Hematopoietic multipotent progenitor cell treated with erythropoietin and hydrocortisone succinate and interleukin-3 and kit ligand, for 8 days (in vitro differentiated cells): ENCODE results near the gene HNF4A.

Source experiments
- DNase-seq: peaks from one replicate; pipeline ENCODE4 v3.0.0-alpha.2; 2015

Gene HNF4A

DNA sequence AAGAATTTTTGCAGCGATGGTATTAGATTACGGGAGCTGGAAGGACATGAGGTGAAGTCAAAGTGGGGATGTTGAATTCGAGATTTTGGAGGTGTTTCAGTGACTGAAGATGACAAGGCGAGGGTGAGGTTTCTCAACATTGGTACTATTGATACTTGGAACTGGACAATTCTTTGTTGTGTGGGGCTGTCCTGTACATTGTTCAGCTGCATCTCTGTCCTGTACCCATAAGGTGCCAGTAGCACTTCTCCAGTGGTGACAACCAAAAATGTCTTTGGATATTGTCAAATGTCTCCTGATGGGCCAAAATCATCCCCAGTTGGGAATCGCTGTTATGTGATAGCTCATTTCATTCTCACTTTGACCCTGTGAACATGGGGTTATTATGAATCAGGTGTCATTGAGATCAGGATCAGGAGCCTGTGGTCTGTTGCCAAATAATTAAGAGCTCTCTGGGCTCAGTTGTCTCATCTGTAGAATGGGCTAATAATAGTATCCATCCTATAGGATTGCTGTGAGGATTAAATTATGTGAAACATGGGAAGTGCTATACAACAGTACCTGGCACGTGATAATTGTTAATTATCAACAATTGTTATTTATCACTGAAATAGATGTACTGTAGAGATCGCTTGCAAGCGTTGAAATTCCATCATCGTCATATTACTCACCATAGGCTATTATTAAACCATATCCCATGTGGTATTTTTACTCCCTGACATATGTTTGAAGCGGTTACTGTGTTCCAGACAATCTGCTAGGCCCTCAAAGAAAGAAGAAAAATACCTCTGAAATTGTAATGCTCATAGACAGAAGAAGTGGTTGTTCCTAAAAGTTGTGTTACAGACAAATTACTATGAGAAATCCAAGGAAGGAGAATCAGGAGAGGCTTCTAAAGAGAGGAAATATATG is 71.6 kb downstream of the HNF4A start:
- no peak for DNase-seq

DNA sequence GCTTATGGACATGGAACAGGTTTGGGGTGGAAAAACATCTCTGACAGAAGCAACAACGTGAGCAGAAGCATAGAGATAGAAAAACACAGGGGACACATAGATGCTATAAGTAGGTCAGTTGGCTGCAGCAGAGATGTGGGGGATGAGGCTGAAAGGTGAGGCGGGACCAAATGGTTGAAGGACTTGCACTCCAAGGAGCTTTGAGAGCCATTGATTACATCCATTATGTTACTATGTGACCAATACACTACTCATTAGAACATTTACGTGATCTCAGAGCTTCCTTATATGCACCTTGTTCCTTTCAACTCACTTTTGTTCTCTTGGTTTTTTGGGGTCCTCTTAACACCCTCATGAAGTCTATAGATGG is 72.3 kb downstream of the HNF4A start:
- DNase-seq, result no peak

GRCh38 chr20:44428174-44429016 is 72.9 kb downstream of the HNF4A start:
- no peak for DNase-seq

DNA sequence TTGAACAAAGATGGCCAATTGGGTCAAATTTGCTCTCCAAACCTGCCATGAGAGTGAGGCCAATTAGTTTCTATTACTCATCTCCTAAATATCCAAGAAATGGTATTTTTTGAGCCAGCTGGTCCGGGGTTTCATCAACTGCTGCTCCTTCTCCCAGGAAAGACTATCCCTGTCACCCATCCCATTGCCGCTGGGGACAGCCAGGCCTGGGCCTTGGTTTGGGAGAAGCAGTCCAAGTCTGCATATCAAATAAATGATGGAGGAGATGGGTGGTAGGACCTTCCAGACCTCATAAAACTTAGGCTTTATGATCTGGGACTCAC is 73.5 kb downstream of the HNF4A start:
- DNase-seq, result no peak

GRCh38 chr20:44429419-44430269 is 74.1 kb downstream of the HNF4A start:
- DNase-seq, result no peak

DNA sequence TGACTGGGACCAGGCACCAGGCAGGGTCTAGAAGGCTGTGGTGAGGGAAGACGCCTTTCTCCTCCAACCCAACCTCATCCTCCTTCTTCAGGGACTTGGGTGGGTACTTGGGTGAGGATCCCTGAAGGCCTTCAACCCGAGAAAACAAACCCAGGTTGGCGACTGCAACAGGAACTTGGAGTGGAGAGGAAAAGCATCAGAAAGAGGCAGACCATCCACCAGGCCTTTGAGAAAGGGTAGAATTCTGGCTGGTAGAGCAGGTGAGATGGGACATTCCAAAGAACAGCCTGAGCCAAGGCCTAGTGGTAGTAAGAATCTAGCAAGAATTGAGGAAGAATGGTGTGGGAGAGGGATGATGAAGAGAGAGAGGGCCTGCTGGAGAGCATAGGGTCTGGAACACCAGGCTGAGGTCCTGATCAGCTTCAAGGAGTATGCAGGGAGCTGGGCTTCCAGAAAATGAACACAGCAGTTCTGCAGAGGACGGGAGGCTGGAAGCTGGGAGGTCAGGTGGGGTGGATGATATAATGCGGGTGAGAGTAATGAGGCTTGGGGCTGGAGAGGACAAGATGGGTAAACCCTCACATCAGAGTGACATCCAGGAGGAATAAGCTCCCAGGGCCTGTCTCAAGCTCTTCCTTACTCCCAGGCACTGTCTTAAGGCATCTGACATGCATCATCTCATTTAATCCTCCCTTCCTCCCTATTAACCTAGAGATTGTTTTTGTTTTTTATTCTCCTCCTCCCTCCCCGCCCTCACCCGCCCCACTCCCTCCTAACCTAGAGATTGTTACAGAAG is 75.0 kb downstream of the HNF4A start:
- DNase-seq, result no peak

DNA sequence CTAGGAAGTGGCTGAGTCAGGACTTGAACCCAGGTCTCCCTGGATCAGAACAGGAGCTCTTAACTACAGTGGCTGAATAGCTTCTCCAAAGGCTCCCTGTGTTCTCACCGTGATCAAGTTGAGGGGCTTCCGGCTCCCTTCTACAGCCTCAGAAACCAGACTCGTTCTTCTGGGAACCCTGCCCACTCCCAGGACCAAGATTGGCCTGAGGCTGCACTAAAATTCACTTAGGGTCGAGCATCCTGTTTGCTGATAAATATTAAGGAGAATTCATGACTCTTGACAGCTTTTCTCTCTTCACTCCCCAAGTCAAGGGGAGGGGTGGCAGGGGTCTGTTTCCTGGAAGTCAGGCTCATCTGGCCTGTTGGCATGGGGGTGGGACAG is 75.6 kb downstream of the HNF4A start:
- DNase-seq, result no peak

- no peak for DNase-seq
Measured at GRCh38 chr20:44431502-44432234, 76.2 kb downstream of the HNF4A start.

DNA sequence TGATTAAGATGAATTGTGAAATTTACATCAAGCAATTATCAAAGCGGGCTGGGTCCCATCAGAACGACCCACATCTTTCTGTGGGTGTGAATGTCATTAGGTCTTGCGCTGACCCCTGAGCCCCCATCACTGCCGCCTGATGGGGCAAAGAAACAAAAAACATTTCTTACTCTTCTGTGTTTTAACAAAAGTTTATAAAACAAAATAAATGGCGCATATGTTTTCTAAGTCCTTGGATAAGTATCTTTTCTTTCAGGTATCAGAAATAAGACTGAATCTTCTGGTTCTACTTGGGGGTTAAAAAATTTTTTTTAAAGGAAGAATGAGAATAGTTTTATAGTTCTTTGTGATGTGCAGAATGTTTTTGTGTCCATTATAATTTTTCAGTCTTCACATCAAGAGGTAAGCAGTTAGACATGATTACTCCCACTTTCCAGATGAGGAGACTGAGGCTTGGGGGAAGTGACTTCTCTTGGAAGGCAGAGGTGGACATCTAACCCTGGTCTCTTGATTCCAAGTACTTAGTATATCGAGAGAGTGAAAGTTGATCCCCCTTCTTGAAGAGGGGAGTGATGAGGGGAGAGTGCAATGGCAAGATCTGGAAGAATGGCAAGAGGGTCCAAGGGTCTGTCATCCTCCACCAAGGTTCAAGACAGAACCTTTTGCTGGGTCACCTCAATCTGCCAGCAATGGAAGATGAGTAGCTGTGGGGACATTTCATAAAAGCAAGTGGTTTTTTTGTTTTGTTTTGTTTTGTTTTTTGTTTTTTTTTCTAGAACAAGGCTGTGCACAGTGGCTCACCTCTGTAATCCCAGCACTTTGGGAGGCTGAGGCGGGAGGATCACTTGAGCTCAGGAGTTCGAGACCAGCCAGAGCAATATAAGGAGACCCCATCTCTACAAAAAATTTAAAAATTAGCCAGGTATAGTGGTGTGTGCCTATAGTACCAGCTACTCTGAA is 77.4 kb downstream of the HNF4A start:
- DNase-seq, result no peak

- DNase-seq, result no peak
Measured at GRCh38 chr20:44433751-44434538, 78.4 kb downstream of the HNF4A start.

DNA sequence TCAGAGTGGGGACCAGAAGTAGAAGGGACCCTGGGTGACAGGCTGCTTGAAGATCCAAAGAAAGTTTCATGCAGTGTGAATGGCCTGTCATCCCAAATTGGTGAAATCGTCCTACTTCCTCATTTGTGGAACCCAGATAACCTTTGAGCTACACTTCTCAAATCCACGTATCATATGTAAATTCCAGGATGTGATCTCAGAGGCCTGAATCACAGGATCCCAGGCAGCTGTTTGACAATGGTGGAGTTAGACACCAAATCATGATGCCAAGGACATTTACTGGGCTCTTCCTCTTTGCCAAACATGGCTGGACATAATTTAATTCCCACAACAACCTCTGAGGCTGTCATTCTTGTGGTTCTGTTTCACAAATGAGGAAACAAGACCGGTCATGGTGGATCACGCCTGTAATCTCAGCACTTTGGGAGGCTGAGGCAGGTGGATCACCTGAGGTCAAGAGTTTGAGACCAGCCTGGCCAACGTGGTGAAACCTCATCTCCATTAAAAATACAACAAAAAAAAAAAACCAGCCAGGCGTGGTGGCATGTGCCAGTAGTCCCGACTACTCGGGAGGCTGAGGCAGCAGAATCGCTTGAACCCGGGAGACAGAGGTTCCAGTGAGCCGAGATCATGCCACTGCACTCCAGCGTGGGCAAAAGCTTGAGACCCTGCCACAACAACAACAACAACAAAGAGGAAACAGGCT is 80.3 kb downstream of the HNF4A start:
- DNase-seq, result no peak

DNA sequence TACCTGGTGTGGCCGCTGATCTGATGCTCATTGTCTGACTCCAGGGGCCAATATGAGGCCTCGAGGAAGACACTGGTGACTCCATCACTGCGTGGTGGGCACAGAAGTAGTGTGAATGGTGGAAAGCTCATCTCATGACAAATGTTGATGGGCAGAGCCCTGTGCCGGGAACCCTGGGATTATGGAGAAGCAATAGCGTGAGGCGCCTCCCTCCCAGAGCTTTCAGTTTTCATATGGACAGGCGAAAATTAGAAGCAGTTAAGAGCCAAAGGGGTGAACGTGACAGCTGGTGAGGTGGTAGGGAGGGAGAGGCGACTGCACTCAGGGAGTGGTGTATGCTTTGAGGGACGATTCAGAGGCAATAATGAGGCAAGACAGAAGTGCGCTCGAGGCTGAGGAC is 80.9 kb downstream of the HNF4A start:
- DNase-seq, result no peak

GRCh38 chr20:44437497-44437896 is 82.0 kb downstream of the HNF4A start:
- no peak for DNase-seq

DNA sequence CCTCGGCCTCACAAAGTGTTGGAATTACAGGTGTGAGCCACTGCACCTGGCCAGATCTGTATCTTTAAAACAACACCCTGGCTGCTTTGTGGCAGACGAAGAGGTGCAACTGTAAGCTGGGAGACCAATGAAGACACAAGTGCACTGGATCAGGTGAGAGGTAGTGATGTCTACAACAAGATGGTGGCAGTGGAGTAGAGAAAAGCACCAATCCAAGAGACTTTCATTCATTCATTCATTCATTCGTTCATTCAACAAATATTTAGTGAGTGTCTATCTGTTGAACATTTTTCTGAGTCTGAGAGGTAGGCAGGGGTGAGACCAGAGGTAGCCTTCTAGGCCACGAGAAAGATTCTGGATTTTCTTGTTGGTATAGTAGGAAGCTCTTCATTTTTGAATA is 83.3 kb downstream of the HNF4A start:
- DNase-seq, result no peak

DNA sequence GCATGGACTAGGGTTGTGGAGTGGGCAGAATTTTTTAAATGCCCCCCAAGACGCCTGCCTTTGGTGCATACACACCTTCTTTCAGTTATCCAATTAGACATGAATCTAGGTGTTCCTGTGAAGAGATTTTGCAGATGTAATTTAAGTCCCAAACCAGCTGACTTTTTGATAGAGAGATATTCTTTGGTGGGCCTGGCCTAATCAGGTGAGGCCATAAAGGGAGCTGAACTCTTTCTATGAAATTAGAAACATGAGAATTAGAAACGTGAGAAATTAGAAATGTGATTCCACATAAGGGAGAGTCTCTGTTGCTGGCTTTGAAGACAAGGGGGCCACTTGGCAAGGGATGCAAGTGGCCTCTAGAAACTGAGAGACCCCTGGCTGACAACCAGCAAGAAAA is 83.8 kb downstream of the HNF4A start:
- no peak for DNase-seq

GRCh38 chr20:44442298-44443070 is 87.0 kb downstream of the HNF4A start:
- no peak for DNase-seq

DNA sequence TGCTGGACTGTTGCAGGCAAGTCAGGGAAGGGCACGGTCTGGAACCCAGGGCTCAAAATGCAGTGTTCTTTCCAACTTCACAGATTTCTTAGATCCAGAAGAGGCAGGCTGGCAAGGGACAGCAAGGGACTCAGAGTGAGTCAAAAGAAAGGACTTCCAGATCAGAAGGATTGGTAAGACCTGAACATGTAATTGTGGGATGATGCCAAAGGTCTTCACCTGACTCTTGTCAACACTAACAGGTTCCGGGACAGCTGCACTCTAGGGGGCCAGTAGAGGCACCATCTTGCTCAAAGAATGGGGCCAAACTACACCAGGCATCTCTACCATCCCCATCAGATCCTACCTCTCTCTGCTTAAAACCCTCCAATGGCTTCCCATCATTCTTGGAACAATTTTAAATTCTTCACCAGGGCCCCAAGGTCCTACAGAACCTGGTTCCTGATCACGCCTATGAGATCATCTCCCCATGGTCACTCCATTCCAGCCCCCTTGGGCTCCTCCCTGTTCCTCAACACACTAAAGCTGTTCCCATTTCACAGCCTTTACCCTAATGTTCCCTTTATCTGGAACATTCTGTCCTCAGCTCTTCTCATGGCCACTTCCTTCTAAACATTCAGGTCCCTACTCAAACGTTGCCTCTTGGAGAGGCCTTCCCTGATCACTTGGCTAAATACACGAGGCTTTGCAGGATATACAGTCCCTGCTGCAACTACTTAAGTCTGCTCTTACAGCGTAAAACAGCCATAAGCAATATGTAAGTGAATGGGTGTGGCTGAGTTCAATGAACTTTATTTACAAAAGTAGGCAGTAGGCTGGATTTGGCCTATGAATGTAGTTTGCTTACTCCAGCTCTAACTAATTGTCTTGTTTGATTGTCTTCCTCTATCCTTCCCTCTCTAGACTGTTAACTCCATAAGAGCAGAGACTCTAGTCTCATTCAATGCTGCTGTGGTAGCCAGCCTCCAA is 90.5 kb downstream of the HNF4A start:
- no peak for DNase-seq
